Mucosa of rectum (tissue), 2 donors: Measurements from ENCODE around the gene KDM6B.

Source experiments
- H3K27ac ChIP-seq, 2 donors: one replicate each; pipeline ENCODE4 v1.7.0; 2013; ENCODE audit warnings: inconsistent platforms in 2 of 2, low read depth in 2 of 2, low read length in 2 of 2
- H3K27me3 ChIP-seq, 2 donors: one replicate each; pipeline ENCODE4 v1.7.0; 2013; ENCODE audit warnings: low read length in 2 of 2; ENCODE audit not compliant: control insufficient read depth in 2 of 2, insufficient read depth in 2 of 2
- H3K36me3 ChIP-seq, 2 donors: one replicate each; pipeline ENCODE4 v1.7.0; 2013; ENCODE audit warnings: low read length in 2 of 2; ENCODE audit not compliant: control insufficient read depth in 2 of 2, insufficient read depth in 2 of 2
- H3K4me1 ChIP-seq, 2 donors: one replicate each; pipeline ENCODE4 v1.7.0; 2013; ENCODE audit warnings: low read length in 2 of 2, mild to moderate bottlenecking in 1 of 2; ENCODE audit not compliant: control insufficient read depth in 2 of 2, insufficient read depth in 2 of 2
- H3K4me3 ChIP-seq, 2 donors: one replicate each; pipeline ENCODE4 v1.7.0; 2013; ENCODE audit warnings: low read length in 2 of 2
- H3K9ac ChIP-seq, 2 donors: one replicate each; pipeline ENCODE4 v1.7.0; 2013; ENCODE audit warnings: low read length in 2 of 2, low read depth in 1 of 2, mild to moderate bottlenecking in 1 of 2
- H3K9me3 ChIP-seq, 2 donors: one replicate each; pipeline ENCODE4 v1.7.0; 2013; ENCODE audit warnings: low read length in 2 of 2; ENCODE audit not compliant: control insufficient read depth in 2 of 2
- donor health status: healthy.
- donor health status: Normal muscosa, but diverticular disease.

Gene KDM6B

DNA sequence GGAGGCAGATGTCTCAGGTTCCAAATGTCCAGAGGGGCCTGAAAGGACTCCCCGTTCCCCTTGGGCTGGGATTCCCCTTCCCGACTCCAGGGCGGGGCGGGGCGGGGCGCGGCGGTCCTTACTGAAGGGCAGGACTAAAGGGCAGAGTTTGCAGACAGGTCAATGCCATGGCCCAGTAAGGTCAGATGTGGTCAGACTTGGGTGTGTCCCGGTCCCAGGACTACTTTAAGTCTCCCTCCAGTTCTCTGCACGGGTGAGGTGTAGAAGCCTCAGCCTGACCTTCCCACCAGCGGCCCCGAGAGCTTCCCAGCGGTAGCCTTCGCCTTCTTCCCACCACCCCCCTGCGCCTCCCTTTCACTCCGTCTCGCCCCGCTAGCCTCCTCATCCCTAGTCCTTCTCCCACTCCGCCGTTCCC lies 532 bp downstream of the KDM6B start:
- H3K27ac ChIP-seq: peak overlapping the region; percentile 98 to 99
- H3K27me3 ChIP-seq: peaks cover 0 to 5% of the 10 kb centered on the region in 2 donors
- H3K9ac ChIP-seq: peak overlapping the region; percentile 85 to 96
- H3K4me1 ChIP-seq: peaks cover 38 to 44% of the 10 kb centered on the region in 2 donors
- no peaks in the 10 kb centered on the region for H3K36me3 ChIP-seq
- peak overlapping the region; percentile 91 to 94 for H3K4me3 ChIP-seq
- H3K9me3 ChIP-seq: no peaks in the 10 kb centered on the region

- Histone ChIP-seq H3K4me1 (peaks cover 44 to 49% of the 10 kb centered on the region in 2 donors), H3K27me3 (peaks cover 0 to 2% of the 10 kb centered on the region in 2 donors), H3K27ac (peak overlapping the region; percentile 98 to 99), H3K36me3 (peaks cover 0 to 2% of the 10 kb centered on the region in 2 donors), H3K9me3 (no peaks in the 10 kb centered on the region), H3K9ac (peak overlapping the region; percentile 96 to 97), H3K4me3 (peak overlapping the region; percentile 91 to 94)
These were observed 1.2 kb downstream of the KDM6B start for GRCh38 chr17:7834957-7835813.

DNA sequence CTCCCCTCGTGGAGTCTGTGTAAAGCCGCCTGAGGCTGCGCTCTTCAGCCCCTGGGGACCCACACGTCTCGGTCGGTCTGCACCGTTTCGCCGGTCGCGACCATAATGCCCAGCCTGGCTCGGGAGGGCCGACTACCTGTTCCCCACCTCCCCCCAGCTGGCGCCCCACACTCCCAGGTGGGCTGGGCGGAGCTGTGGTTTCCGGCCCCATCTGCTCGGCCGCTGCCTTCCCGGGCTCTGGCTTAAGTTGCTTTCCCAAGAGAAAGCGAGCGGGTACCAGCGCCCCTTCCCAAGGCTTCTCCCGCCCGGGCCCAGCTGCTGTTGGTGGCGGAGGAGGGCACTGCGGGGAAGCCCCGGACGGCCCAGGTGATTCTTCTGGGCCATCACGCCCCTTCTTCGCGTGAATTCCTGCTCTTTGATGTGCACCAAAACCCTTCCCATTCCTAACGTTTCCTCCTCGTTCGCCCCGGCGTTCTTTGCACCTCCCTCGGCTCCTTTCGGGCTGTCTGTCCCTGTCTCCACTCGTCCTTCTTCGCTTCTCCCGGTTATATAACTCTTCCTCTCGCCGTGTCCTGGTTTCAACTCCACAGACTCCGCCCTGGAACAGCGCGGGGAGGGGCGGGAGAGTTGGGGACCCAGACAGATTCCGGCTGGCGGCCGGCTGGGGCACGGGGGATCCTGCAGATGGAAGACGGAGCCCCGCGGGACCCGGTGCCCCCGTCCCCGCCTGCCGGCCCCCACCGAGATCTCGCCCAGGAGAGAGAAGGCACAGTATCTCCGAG lies 2.0 kb downstream of the KDM6B start:
- Histone ChIP-seq H3K9ac (peak overlapping the region; percentile 96 to 97), H3K4me1 (peaks cover 52 to 57% of the 10 kb centered on the region in 2 donors), H3K27ac (peak overlapping the region; percentile 98 to 99)

GRCh38 chr17:7836596-7837407 lies 2.8 kb downstream of the KDM6B start:
- Histone ChIP-seq H3K4me3 (peak overlapping the region; percentile 91 to 94), H3K9ac (peak overlapping the region; percentile 96 to 97), H3K27ac (peak overlapping the region; percentile 98 to 99), H3K4me1 (peaks cover 57 to 63% of the 10 kb centered on the region in 2 donors), H3K9me3 (no peaks in the 10 kb centered on the region), H3K27me3 (no peaks in the 10 kb centered on the region), H3K36me3 (peaks cover 2 to 4% of the 10 kb centered on the region in 2 donors)

More for the DNA sequence above, 2.0 kb downstream of the KDM6B start:
- Histone ChIP-seq H3K9me3 (no peaks in the 10 kb centered on the region), H3K4me3 (peak overlapping the region; percentile 91 to 94), H3K36me3 (peaks cover 0 to 4% of the 10 kb centered on the region in 2 donors), H3K27me3 (no peaks in the 10 kb centered on the region)

DNA sequence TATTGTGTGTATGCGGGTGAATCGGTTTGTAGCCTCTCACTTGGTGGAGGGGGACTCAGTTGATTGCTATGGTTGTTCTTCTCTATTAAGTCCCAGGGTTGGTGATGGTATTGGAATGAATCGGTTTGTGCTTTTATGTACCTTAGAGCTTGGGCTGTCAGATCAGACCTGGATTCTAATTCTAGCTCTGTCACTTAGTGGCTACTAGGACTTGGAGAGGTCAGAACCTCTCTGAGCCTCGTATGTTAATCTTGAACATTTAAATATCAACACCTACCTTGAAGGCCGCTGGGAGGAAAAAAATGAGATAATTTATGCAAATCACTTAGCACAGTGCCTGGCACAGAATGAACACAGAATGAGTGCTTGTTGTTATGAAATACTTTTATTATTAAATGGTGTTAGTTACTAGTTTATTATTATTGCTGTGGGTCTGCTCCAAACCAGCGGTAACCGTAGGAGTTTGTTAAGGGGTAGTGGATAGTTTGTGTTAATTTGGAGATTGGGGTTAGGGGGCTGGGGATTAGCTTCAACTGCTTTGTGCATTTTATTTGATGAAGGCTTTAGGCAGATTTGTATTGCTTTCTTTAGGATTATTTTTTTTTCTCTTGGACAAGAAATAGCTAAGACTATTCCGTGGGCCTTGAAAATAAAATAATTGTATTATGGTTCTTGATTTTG lies 3.5 kb downstream of the KDM6B start:
- H3K9ac ChIP-seq: peak overlapping the region; percentile 96 to 97
- peak overlapping the region; percentile 98 to 99 for H3K27ac ChIP-seq

DNA sequence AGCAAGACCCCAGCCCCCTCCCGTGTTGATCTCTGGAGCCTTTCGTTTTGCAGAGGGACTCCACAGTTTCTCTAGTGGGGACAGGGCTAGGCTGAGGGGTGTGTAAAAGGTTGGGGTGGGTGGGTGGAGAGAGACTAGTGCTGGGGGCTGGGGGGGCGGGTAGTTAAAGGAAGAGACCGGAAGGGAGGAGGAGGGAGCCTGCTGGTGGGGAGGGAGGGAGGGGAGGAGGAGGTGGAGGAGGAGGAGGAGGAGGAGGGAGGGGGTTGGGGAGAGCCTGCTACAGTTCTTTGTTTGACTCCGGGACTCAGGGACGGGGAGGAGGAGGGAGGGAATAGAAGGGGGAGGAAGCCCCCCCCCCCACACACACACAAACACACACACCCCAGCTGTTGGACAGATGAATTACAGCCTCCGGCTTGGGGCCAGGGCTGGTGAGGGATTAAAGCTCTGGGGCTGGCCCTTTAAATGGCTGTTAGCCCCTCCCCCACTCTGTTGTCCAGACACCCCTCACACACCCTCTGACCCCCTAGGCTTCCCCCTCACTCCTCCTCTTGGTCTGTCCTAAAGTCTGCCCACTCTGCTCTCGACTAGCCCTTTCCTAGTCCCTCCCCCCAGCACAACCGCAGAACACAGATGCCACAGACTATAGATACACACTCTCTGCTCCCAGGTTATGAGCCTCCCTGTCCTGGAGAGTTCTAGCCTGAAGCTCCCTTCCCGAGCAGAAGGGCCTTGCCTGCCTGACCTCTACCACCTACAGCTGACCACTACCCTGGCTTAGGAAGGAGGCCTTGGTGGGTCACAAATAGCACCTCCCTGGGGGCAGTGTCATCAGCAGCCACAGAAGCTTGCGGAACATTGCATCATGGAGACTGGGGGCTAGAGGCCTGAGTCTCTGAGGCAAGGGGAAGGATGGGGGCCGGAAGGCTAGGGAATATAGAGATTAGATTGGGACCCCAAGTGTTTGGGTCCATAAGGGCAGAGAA lies 4.4 kb downstream of the KDM6B start:
- H3K4me3 ChIP-seq: peak overlapping the region; percentile 91 to 94
- H3K9ac ChIP-seq: peak overlapping the region; percentile 96 to 97
- no peaks in the 10 kb centered on the region for H3K9me3 ChIP-seq
- H3K36me3 ChIP-seq: peaks cover 2 to 4% of the 10 kb centered on the region in 2 donors
- H3K4me1 ChIP-seq: peaks cover 58 to 69% of the 10 kb centered on the region in 2 donors
- H3K27me3 ChIP-seq: no peaks in the 10 kb centered on the region
- peak overlapping the region; percentile 98 to 99 for H3K27ac ChIP-seq

More for the DNA sequence above, 3.5 kb downstream of the KDM6B start:
- peaks cover 2 to 4% of the 10 kb centered on the region in 2 donors for H3K36me3 ChIP-seq
- no peaks in the 10 kb centered on the region for H3K9me3 ChIP-seq
- peak overlapping the region; percentile 91 to 94 for H3K4me3 ChIP-seq
- no peaks in the 10 kb centered on the region for H3K27me3 ChIP-seq
- H3K4me1 ChIP-seq: peaks cover 57 to 67% of the 10 kb centered on the region in 2 donors

DNA sequence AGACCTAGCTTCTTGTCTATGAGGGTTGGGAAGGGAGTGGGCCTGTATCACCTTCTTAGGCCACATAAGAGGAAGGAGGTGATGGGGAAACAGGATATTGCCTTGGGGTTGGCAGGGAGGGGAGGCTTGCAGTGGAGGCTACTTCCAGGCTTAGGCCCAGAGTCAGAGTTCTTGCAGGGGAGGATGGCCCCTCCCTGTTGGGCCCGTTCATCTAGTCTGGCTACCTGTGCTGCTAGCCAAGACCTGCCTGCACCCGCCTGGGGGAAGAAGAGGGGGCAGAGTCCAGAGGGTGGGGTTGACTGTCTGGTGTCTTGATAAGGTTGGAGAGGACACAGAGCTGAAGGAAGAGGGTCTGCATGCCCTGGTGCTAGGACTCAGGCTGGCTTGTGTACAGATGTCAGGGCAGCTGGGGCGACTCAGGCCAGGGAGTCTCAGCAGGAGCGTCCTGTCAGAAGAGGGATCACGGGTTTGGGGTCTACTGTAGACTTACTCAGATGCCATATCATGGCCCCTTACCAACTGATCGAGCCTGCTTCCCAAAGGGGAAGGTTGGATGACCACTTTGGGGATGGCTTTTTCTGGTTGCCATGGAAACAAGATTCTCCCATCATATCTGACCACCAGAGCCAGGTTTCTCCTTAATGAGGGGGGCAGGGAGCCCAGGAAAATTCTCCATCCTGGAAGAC lies 5.3 kb downstream of the KDM6B start:
- Histone ChIP-seq H3K9me3 (no peaks in the 10 kb centered on the region), H3K27ac (peak overlapping the region; percentile 84 to 87), H3K36me3 (peaks cover 2 to 4% of the 10 kb centered on the region in 2 donors), H3K4me3 (peak overlapping the region; percentile 58 to 59), H3K9ac (peak overlapping the region; percentile 38 to 55), H3K27me3 (no peaks in the 10 kb centered on the region), H3K4me1 (peaks cover 55 to 67% of the 10 kb centered on the region in 2 donors)

DNA sequence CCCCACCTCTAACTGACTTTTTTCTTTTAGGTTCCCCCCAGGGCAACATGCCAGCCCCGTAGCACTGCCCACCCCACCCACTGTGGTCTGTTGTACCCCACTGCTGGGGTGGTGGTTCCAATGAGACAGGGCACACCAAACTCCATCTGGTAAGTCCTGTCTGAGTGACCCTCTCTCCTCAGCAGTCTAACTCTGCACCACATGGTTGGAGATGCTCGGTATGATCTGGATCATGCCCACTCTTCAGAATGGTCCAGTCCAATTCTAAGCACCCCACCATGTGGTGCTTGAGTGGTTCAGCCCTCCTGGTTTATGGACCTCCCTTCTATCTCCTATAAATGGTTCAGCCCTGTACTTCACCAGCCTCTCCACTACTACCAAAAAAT lies 5.9 kb downstream of the KDM6B start:
- Histone ChIP-seq H3K27ac (peak overlapping the region; percentile 84 to 87), H3K4me1 (peaks cover 55 to 67% of the 10 kb centered on the region in 2 donors), H3K4me3 (peak overlapping the region in 1 of 2 donors; percentile 58), H3K9ac (peak overlapping the region in 1 of 2 donors; percentile 28), H3K27me3 (no peaks in the 10 kb centered on the region), H3K9me3 (no peaks in the 10 kb centered on the region), H3K36me3 (peaks cover 2 to 4% of the 10 kb centered on the region in 2 donors)
